RWPE2 (cell line): ENCODE data around the gene ARHGAP40.

ENCODE experiments used
- ATAC-seq: fragments of 200-7000 bp; cut with Tn5 transposase; 3 replicates; pipeline ENCODE4 v1.9.1; 2021; ENCODE audit warnings: low read depth
- DNase-seq: peaks from one replicate; pipeline ENCODE4 v3.0.0-alpha.2; 2020; ENCODE audit warnings: low spot score
- H3K27ac ChIP-seq: fragments of 450-650 bp; 2 replicates; pipeline ENCODE4 v1.5.1; 2017; ENCODE audit warnings: mild to moderate bottlenecking; ENCODE audit not compliant: poor library complexity, severe bottlenecking
- H3K27me3 ChIP-seq: fragments of 250-450 bp; sonication (Bioruptor Pico); 2 replicates; pipeline ENCODE4 v1.5.1; 2021; ENCODE audit warnings: mild to moderate bottlenecking, moderate library complexity; ENCODE audit not compliant: insufficient read depth, poor library complexity, severe bottlenecking
- H3K36me3 ChIP-seq: fragments of 250-450 bp; sonication (Bioruptor Pico); 2 replicates; pipeline ENCODE4 v1.5.1; 2020; ENCODE audit warnings: low read depth, mild to moderate bottlenecking, moderate library complexity
- H3K4me1 ChIP-seq: fragments of 250-450 bp; sonication (Bioruptor Pico); 2 replicates; pipeline ENCODE4 v1.5.1; 2021; ENCODE audit warnings: mild to moderate bottlenecking, moderate library complexity; ENCODE audit not compliant: insufficient read depth, poor library complexity, severe bottlenecking
- H3K4me3 ChIP-seq: fragments of 250-450 bp; sonication (Bioruptor Pico); 2 replicates; pipeline ENCODE4 v1.5.1; 2021; ENCODE audit warnings: mild to moderate bottlenecking, moderate library complexity; ENCODE audit not compliant: severe bottlenecking
- H3K9me3 ChIP-seq: fragments of 250-450 bp; sonication (Bioruptor Pico); 2 replicates; pipeline ENCODE4 v1.5.1; 2021; ENCODE audit warnings: mild to moderate bottlenecking, moderate library complexity; ENCODE audit not compliant: severe bottlenecking
- TF ChIP-seq, protein P1 (sequence below): fragments of 450-650 bp; IDR thresholded peaks from one replicate; pipeline ENCODE4 v1.5.1; 2017; ENCODE audit warnings: mild to moderate bottlenecking, moderate library complexity; ENCODE audit not compliant: poor library complexity, severe bottlenecking

ARHGAP40 gene

GRCh38 chr20:38645980-38646858 is 44.6 kb downstream of the ARHGAP40 start:
- ATAC-seq (peak; percentile 83), DNase-seq (peak; percentile 91)
- H3K4me3 ChIP-seq = peak overlapping the region; percentile 1
- no peaks in the 10 kb centered on the region for H3K9me3 ChIP-seq
- no peaks in the 10 kb centered on the region for H3K4me1 ChIP-seq
- TF ChIP-seq, protein P1, sequence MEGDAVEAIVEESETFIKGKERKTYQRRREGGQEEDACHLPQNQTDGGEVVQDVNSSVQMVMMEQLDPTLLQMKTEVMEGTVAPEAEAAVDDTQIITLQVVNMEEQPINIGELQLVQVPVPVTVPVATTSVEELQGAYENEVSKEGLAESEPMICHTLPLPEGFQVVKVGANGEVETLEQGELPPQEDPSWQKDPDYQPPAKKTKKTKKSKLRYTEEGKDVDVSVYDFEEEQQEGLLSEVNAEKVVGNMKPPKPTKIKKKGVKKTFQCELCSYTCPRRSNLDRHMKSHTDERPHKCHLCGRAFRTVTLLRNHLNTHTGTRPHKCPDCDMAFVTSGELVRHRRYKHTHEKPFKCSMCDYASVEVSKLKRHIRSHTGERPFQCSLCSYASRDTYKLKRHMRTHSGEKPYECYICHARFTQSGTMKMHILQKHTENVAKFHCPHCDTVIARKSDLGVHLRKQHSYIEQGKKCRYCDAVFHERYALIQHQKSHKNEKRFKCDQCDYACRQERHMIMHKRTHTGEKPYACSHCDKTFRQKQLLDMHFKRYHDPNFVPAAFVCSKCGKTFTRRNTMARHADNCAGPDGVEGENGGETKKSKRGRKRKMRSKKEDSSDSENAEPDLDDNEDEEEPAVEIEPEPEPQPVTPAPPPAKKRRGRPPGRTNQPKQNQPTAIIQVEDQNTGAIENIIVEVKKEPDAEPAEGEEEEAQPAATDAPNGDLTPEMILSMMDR = peak; percentile 100
- H3K36me3 ChIP-seq = no peaks in the 10 kb centered on the region
- no peak overlapping the region for H3K27ac ChIP-seq
- peaks cover 9% of the 10 kb centered on the region for H3K27me3 ChIP-seq

DNA sequence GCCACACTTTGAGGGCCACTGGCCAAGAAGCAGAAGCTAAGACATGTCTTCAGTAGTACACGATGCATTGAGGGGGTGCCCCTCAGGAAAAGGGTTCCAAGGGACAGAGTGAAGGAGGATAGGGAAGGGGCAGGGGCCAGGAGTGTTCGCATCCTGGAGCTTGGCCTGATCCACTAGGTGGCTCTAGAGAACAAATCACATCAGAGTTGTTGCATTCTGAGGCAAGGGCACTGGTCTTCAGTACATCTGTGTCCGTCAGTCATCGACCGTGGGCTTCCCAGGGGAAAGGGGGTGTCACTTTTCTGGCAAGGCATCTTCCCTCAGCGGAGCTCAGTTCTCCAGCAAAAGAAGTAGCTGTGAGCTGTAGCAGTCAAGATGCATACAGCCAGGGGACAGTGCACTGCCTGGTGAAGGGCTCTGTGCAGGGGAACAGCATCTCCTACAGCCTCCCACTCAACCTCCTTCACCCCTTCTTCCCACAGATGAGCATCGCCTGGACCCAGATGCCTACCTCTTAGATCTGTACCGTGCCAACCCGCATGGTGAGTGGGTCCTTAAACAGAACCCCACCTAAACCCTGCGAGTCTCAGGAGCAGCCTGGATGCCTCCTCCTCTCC is 47.8 kb downstream of the ARHGAP40 start:
- Histone ChIP-seq H3K27me3 (peaks cover 21% of the 10 kb centered on the region), H3K4me3 (no peak overlapping the region), H3K9me3 (no peaks in the 10 kb centered on the region), H3K36me3 (no peaks in the 10 kb centered on the region), H3K4me1 (no peaks in the 10 kb centered on the region), H3K27ac (no peak overlapping the region)
- DNase-seq (no peak), ATAC-seq (peak; percentile 69)
- TF ChIP-seq, protein P1 = peak; percentile 98

GRCh38 chr20:38650010-38650409 is 48.4 kb downstream of the ARHGAP40 start:
- Histone ChIP-seq H3K4me3 (no peak overlapping the region), H3K9me3 (no peaks in the 10 kb centered on the region), H3K27me3 (peaks cover 27% of the 10 kb centered on the region), H3K36me3 (no peaks in the 10 kb centered on the region), H3K4me1 (no peaks in the 10 kb centered on the region), H3K27ac (no peak overlapping the region)
- TF ChIP-seq, protein P1 = no peak
- DNase-seq (no peak), ATAC-seq (no peak)

DNA sequence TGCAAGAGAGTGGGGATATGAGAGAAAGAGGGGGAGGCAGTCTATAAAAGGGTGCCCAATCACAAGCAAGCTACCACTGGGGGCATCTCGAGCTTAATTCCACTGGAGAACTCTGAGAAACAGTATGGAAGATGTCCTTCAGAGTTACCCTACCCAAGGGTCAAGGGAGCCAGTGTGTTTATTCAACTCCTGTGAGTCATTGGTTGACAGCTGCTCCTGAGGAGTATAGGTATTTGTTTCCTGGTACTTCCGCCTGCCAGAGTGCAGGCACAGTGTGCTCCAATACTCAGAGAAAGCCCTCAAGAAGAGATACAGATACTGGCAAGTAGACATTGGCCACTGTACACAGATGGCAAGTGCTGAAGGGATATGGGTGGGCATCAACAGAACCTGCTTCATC is 49.5 kb downstream of the ARHGAP40 start:
- Histone ChIP-seq H3K27ac (no peak overlapping the region), H3K27me3 (peaks cover 25% of the 10 kb centered on the region), H3K4me1 (no peaks in the 10 kb centered on the region), H3K36me3 (no peaks in the 10 kb centered on the region), H3K4me3 (no peak overlapping the region), H3K9me3 (no peaks in the 10 kb centered on the region)
- DNase-seq = no peak
- TF ChIP-seq, protein P1 = no peak
- ATAC-seq = peak; percentile 20; the same call in 2 of the 3 replicates

GRCh38 chr20:38651562-38651961 is 50.0 kb downstream of the ARHGAP40 start:
- no peaks in the 10 kb centered on the region for H3K9me3 ChIP-seq
- no peaks in the 10 kb centered on the region for H3K4me1 ChIP-seq
- no peak overlapping the region for H3K27ac ChIP-seq
- ATAC-seq (no peak), DNase-seq (no peak)
- peaks cover 25% of the 10 kb centered on the region for H3K27me3 ChIP-seq
- H3K36me3 ChIP-seq = no peaks in the 10 kb centered on the region
- no peak overlapping the region for H3K4me3 ChIP-seq
- TF ChIP-seq, protein P1 = no peak
